ENCODE data around the gene POLRMT.

- TF ChIP-seq POLR2A (IDR thresholded peaks at IDR 0.05) (no peak), EP300 (IDR thresholded peaks at IDR 0.05) (no peak), CTCF (IDR thresholded peaks at IDR 0.05) (no peak), POLR2AphosphoS5 (IDR thresholded peaks at IDR 0.05) (no peak)
These were observed 10.4 kb upstream of the POLRMT start for GRCh38 chr19:643736-644135.

All from stomach (tissue), 4 donors.